Omental fat pad (tissue), 4 donors: ENCODE measurements around the gene TAPBPL. TPM values are rescaled to one million over a fixed set of nuclear protein-coding genes. Genes with fewer than 3 reads are reported as not detected.
A peak's percentile ranks its signal among the peaks of the same experiment; 100 is the strongest.

ENCODE experiments used
- ATAC-seq: fragments of 150-250 bp; one replicate; pipeline ENCODE4 v1.9.1; 2016; ENCODE audit warnings: mild to moderate bottlenecking, moderate library complexity; ENCODE audit not compliant: low FRiP score
- DNase-seq: peaks from one replicate; pipeline ENCODE4 v3.0.0-alpha.2; 2019; ENCODE audit warnings: low spot score
- total RNA-seq, 4 donors: library from RNA; depleted of rRNA; stranded (reverse); fragments of >200 nt; gene quantifications; one replicate each; pipeline ENCODE4 v1.1.0, GENCODE V29; 2016
- TF ChIP-seq, protein P1 (sequence below), 3 donors: fragments of 450-650 bp; IDR thresholded peaks; one replicate each; pipeline ENCODE4 v1.5.1; 2016 to 2017; ENCODE audit warnings: antibody characterized with exemption in 3 of 3, mild to moderate bottlenecking in 3 of 3, moderate library complexity in 2 of 3

Gene TAPBPL
- total RNA-seq, 4 donors from 2014 or later: 16.3 to 26.0 (median 18.5) TPM

DNA sequence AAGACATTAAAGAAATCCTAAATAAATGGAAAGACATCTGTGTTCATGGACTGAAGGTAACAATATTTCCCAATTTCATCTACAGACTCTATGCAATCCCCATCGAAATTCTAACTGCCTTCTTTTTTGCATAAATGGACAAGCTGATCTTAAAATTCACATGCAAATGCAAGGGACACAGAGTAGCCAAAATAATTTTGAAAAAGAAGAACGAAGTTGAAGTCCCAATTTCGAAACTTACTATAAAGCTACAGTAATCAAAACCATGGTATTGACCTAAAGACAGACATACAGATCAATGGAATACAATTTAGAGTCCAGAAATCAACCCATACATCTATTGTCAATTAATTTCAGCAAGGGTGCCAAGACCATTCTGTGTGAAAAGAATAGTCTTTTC is 23.5 kb upstream of the TAPBPL start:
- ATAC-seq (no peak), DNase-seq (no peak)
- TF ChIP-seq, protein P1, sequence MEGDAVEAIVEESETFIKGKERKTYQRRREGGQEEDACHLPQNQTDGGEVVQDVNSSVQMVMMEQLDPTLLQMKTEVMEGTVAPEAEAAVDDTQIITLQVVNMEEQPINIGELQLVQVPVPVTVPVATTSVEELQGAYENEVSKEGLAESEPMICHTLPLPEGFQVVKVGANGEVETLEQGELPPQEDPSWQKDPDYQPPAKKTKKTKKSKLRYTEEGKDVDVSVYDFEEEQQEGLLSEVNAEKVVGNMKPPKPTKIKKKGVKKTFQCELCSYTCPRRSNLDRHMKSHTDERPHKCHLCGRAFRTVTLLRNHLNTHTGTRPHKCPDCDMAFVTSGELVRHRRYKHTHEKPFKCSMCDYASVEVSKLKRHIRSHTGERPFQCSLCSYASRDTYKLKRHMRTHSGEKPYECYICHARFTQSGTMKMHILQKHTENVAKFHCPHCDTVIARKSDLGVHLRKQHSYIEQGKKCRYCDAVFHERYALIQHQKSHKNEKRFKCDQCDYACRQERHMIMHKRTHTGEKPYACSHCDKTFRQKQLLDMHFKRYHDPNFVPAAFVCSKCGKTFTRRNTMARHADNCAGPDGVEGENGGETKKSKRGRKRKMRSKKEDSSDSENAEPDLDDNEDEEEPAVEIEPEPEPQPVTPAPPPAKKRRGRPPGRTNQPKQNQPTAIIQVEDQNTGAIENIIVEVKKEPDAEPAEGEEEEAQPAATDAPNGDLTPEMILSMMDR (IDR thresholded peaks at IDR 0.05): no peak

DNA sequence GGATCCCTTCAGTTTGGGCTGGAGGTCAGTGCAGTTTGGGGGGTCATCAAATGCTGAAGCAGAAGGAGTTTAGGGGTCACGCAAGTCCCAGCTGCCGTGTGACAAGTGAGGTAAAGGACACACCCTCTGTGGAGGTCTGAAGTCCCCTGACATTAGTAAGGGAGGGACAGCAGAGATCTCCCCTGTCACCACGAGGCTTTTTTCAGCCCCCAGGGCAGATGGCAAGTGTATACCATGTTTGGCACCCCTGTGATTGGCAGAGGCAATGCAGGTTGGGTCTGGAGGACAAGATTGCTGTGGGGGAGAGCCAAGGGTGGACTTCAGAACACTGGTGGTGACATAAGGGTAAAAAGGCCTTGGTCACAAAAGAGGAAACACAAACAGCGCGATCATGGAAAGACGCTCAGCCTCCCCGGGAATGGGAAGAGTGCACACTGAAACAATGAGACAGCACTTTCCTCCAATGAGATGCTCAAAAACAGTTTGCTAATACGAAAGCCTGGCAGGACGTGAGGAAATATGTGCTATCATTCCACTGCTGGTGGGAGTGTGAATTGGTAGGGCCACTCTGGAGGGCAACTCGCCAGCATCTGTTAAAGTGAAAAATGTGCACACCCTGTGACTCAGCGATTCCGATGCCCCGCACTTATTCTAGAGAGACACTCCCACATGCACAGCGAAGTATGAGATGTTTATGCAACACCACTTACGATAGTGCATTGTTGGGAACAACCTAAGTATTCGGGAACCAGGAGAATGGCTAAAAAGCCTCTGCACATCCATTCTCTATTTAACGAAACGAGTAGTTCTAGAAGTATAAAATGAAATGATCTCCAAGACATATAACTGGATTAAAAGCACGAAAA is 21.5 kb upstream of the TAPBPL start:
- TF ChIP-seq, protein P1 (IDR thresholded peaks at IDR 0.05): no peak
- DNase-seq (peak; percentile 97), ATAC-seq (peak; percentile 95)

GRCh38 chr12:6432991-6433390 is 18.9 kb upstream of the TAPBPL start:
- no peak for DNase-seq

DNA sequence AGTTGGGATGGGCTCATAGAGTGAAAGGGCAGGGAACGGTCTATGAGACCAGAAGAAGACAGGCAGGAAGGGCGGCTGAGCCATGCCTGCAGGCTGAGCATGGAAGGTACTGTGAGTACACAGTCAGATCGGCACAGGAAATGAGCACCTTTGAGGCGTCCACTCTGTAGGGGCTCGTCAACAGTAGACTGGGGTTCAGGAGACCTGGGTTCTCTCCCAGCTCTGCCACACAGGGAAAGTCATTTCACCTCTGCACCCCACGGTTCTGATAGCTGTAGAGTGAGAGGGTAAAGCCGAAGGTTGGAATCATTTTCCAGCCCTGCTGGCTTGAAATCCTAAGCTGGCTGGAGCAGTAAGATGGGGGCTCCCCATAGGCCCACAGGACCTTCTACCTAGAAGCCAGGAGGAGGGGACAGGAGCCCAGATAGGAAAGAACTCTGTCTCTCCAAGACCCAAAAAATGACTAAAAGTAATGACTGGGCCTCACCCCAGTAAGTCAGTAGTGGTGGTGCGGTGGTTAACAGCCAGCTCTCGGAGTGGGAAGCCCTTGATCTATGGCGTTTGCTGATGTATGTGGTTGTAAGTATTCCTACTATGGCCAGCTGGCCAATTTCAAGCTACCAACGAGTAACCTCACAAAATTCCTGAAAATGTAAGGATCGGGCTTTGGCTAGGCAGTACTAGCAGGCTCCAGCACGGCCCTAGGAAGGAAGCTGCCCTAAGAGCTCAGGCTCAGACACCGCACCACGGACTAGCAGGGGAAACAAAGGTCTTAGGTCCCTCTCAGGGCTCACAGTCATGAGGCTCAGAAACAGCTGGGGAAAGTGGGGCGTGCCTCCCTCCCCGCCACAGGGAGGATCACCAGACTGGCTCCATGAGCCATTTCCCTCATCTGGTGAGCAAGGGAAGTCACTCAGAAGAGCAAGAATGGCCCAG is 17.4 kb upstream of the TAPBPL start:
- TF ChIP-seq, protein P1 (IDR thresholded peaks at IDR 0.05): no peak
- ATAC-seq: no peak
- DNase-seq: no peak

More at GRCh38 chr12:6432991-6433390, 18.9 kb upstream of the TAPBPL start:
- ATAC-seq: no peak
- TF ChIP-seq, protein P1 (IDR thresholded peaks at IDR 0.05): no peak

- DNase-seq (no peak), ATAC-seq (no peak)
- TF ChIP-seq, protein P1 (IDR thresholded peaks at IDR 0.05): no peak
Observed at GRCh38 chr12:6435961-6436715, 15.7 kb upstream of the TAPBPL start.

GRCh38 chr12:6437586-6437985 is 14.3 kb upstream of the TAPBPL start:
- ATAC-seq (no peak), DNase-seq (no peak)
- TF ChIP-seq, protein P1 (IDR thresholded peaks at IDR 0.05): no peak
